Activated naive CD4-positive, alpha-beta T cell treated with anti-CD3 and anti-CD28 coated beads, Interleukin-2, amount 10 ng/mL, durations not matched to agents 7 days and 5 days (primary cell): ENCODE results near the gene RSAD2.
"Not testable (repeated sequence)": the region's sequence is repeated elsewhere in the genome, so short reads cannot be mapped to it uniquely, and the experiment has no call there.

ENCODE experiments used
- CTCF ChIA-PET: fragments of 350-600 bp; sonication (Branson Sonifier 250); formaldehyde crosslinking; loops from one replicate; lab custom pipeline; 2021; ENCODE audit warnings: antibody characterized with exemption; lab: Charles Lee
- DNase-seq: peaks from one replicate; pipeline ENCODE4 v3.0.0-alpha.2; 2020
- H3K27ac Mint-ChIP-seq: one replicate; pipeline ENCODE4 v1.8.0; 2021; ENCODE audit warnings: mild to moderate bottlenecking, moderate library complexity, mixed read lengths
- H3K27me3 Mint-ChIP-seq: one replicate; pipeline ENCODE4 v1.8.0; 2021; ENCODE audit warnings: mild to moderate bottlenecking, mixed read lengths
- H3K36me3 Mint-ChIP-seq: one replicate; pipeline ENCODE4 v1.8.0; 2021; ENCODE audit warnings: mixed read lengths
- H3K4me1 Mint-ChIP-seq: one replicate; pipeline ENCODE4 v1.8.0; 2021; ENCODE audit warnings: mixed read lengths
- H3K4me3 Mint-ChIP-seq: one replicate; pipeline ENCODE4 v1.8.0; 2021; ENCODE audit warnings: mild to moderate bottlenecking, moderate library complexity, mixed read lengths
- H3K9me3 Mint-ChIP-seq: one replicate; pipeline ENCODE4 v1.8.0; 2021; ENCODE audit warnings: mixed read lengths

Gene RSAD2

DNA sequence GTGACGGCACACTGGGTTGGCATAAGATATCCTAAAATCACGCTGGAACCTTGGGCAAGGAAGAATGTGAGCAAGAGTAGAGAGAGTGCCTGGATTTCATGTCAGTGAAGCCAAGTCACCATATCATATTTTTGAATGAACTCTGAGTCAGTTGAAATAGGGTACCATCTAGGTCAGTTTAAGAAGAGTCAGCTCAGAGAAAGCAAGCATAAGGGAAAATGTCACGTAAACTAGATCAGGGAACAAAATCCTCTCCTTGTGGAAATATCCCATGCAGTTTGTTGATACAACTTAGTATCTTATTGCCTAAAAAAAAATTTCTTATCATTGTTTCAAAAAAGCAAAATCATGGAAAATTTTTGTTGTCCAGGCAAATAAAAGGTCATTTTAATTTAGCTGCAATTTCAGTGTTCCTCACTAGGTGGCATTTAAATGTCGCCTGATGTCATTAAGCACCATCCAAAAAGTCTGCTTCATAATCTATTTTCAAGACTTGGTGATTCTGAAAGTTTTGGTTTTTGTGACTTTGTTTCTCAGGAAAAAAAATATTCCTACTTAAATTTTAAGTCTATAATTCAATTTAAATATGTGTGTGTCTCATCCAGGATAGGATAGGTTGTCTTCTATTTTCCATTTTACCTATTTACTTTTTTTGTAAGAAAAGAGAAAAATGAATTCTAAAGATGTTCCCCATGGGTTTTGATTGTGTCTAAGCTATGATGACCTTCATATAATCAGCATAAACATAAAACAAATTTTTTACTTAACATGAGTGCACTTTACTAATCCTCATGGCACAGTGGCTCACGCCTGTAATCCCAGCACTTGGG, 19.6 kb downstream of the RSAD2 start:
- Mint-ChIP-seq H3K4me3 (no peak overlapping the region), H3K27me3 (no peaks in the 10 kb centered on the region), H3K36me3 (peaks cover 51% of the 10 kb centered on the region), H3K27ac (no peak overlapping the region), H3K4me1 (peaks cover 23% of the 10 kb centered on the region), H3K9me3 (peaks cover 29% of the 10 kb centered on the region)
- CTCF ChIA-PET, result interaction anchor here (0.6 to 6.0 kb wide), 24 partner anchors 8 to 307 kb away, joined by 3 to 51 read pairs (median 5); partner anchors contain the start of genes CMPK2, RNF144A and RSAD2
- no peak for DNase-seq

- Mint-ChIP-seq H3K9me3 (peaks cover 63% of the 10 kb centered on the region), H3K4me1 (peaks cover 34% of the 10 kb centered on the region), H3K36me3 (peaks cover 75% of the 10 kb centered on the region)
- CTCF ChIA-PET, H3K27me3 Mint-ChIP-seq, H3K27ac Mint-ChIP-seq, DNase-seq, H3K4me3 Mint-ChIP-seq: not testable (repeated sequence)
Measured at GRCh38 chr2:6902581-6902980, 25.0 kb downstream of the RSAD2 start.

DNA sequence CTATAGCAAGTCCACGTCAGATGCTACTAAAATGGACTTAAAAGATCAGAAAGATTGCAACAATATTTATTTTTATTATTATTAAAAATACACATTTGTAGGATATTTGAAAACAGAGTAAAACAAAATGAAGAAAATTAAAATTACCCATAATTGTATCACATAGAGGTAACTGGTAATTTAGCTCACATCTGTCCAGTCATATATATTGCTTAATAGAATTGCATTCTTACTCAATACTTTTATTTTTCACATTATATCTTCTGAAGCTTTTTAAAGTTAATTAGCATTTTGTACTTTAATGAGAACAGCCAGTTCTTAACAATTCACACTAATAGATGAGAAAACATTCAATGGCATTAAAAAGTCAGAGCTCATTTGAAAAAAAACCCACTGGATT, 28.1 kb downstream of the RSAD2 start:
- Mint-ChIP-seq H3K4me1 (peaks cover 52% of the 10 kb centered on the region), H3K9me3 (peaks cover 72% of the 10 kb centered on the region), H3K36me3 (peaks cover 85% of the 10 kb centered on the region), H3K4me3 (no peak overlapping the region), H3K27me3 (no peaks in the 10 kb centered on the region), H3K27ac (no peak overlapping the region)
- CTCF ChIA-PET, result interaction anchor here (1.5 to 2.9 kb wide), 3 partner anchors 9 to 12 kb away, joined by 4 to 36 read pairs (median 22); partner anchors contain the start of gene RNF144A
- no peak for DNase-seq

GRCh38 chr2:6906165-6906741, 28.7 kb downstream of the RSAD2 start:
- H3K27me3 Mint-ChIP-seq, result no peaks in the 10 kb centered on the region
- no peak overlapping the region for H3K4me3 Mint-ChIP-seq
- DNase-seq, result no peak
- peaks cover 58% of the 10 kb centered on the region for H3K4me1 Mint-ChIP-seq
- H3K36me3 Mint-ChIP-seq, result peaks cover 84% of the 10 kb centered on the region
- peaks cover 69% of the 10 kb centered on the region for H3K9me3 Mint-ChIP-seq
- CTCF ChIA-PET, result interaction anchor here (1.5 to 2.9 kb wide), 3 partner anchors 9 to 12 kb away, joined by 4 to 36 read pairs (median 22); partner anchors contain the start of gene RNF144A
- H3K27ac Mint-ChIP-seq, result peak overlapping the region; percentile 56

DNA sequence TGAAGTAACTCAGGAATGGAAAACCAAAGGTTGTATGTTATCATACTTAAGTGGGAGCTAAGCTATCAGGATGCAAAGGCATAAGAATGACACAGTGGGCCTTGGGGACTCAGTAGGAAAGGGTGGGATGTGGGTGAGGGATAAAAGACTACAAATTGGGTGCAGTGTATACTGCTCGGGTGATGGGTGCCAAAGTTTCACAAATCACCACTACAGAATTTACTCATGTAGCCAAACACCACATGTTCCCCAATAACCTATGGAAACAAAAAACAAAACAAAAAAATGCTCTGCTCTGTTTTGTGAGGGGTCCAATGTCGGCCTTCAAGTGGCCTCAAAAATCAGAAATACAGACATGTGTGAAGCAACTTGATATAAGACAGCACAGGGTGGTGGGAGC, 30.7 kb downstream of the RSAD2 start:
- H3K27me3 Mint-ChIP-seq, result no peaks in the 10 kb centered on the region
- H3K36me3 Mint-ChIP-seq, result peaks cover 81% of the 10 kb centered on the region
- CTCF ChIA-PET, result interaction anchor here (1.2 to 3.1 kb wide), 4 partner anchors 8 to 31 kb away, joined by 3 to 36 read pairs (median 12); partner anchors contain the start of genes RNF144A and RSAD2
- H3K4me3 Mint-ChIP-seq, result no peak overlapping the region
- peaks cover 79% of the 10 kb centered on the region for H3K4me1 Mint-ChIP-seq
- peaks cover 52% of the 10 kb centered on the region for H3K9me3 Mint-ChIP-seq
- H3K27ac Mint-ChIP-seq, result peak overlapping the region; percentile 98
- DNase-seq, result no peak

DNA sequence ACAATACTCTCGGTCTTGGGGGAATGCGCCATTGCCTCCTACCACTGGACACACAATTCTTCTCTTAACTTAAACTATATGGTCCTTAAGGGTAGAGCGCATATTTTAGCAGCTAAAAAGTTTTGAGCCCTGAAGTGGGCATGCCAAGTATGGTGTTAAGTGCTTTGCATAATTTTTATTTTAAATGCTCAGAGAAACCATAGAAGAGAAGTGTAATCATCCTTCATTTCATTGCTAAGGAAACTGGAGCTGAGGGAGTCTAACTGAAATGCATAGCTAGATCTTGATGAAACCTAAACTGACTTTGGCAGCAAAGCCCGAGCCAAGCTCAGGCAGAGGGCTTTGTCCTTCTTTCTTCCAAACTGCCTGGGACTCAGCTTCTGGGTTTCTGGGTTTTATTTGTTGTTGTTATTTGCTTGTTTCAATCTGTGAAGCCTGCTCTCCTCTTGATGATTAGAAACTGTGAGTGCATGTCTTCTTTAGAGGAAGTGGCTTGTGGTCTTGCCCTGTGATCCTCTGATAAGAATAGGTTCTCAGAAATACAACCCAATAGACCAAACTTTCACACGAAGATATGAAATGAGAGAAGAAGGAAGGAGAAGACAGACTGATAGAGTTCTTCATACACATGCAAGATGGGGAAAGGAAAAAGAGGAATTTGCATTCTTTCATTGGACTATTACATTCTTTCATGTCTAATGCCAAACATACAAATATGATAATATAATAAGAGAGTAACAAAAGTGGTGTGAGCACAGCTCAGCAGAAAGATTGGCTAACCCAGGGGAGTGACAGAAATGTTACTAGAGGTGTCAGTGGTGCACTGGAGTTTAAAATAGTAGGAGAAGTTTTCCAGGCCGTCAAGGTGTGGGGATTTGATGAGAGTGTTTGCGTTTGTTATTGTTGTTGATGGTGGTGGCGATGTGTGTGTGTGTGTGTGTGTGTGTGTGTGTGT, 32.1 kb downstream of the RSAD2 start:
- peaks cover 48% of the 10 kb centered on the region for H3K9me3 Mint-ChIP-seq
- DNase-seq, result peak; percentile 72
- H3K4me1 Mint-ChIP-seq, result peaks cover 91% of the 10 kb centered on the region
- peak overlapping the region; percentile 98 for H3K27ac Mint-ChIP-seq
- peaks cover 80% of the 10 kb centered on the region for H3K36me3 Mint-ChIP-seq
- CTCF ChIA-PET, result interaction anchor here (0.7 to 3.1 kb wide), 7 partner anchors 9 to 46 kb away, joined by 4 to 20 read pairs (median 5); partner anchors contain the start of genes CMPK2 and RSAD2
- H3K4me3 Mint-ChIP-seq, result peak overlapping the region; percentile 60
- no peaks in the 10 kb centered on the region for H3K27me3 Mint-ChIP-seq

DNA sequence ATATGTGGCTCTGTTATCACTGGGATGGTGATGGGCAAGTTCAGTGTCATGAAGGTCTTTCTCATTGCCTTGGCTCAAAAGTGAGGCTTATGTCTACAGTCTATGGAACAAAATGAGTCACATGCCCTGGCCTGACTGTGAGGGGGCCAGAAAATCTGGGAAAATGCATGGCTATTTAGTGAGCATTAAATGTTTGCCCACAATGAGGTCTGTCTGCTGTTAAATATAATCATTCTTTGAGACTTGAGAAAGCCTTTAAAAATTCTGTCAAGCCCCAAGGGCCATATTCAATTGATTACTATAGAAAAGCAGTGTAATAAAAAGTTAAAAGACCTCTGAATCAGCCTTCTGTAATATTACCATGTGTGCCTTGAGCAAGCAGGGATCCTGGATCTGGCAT, 34.1 kb downstream of the RSAD2 start:
- H3K4me3 Mint-ChIP-seq, result peak overlapping the region; percentile 35
- DNase-seq, result no peak
- CTCF ChIA-PET, result interaction anchor here (0.9 to 1.5 kb wide), 5 partner anchors 15 to 86 kb away, joined by 3 to 9 read pairs (median 4); partner anchors contain the start of genes CMPK2 and RSAD2
- H3K27ac Mint-ChIP-seq, result peak overlapping the region; percentile 98
- H3K9me3 Mint-ChIP-seq, result peaks cover 39% of the 10 kb centered on the region
- peaks cover 96% of the 10 kb centered on the region for H3K4me1 Mint-ChIP-seq
- H3K27me3 Mint-ChIP-seq, result peaks cover 1% of the 10 kb centered on the region
- peaks cover 83% of the 10 kb centered on the region for H3K36me3 Mint-ChIP-seq

GRCh38 chr2:6913415-6914157, 36.0 kb downstream of the RSAD2 start:
- H3K9me3 Mint-ChIP-seq, result peaks cover 21% of the 10 kb centered on the region
- peaks cover 66% of the 10 kb centered on the region for H3K36me3 Mint-ChIP-seq
- H3K27me3 Mint-ChIP-seq, result peaks cover 4% of the 10 kb centered on the region
- CTCF ChIA-PET, result interaction anchor here (1.0 to 1.5 kb wide), 4 partner anchors 17 to 45 kb away, joined by 3 to 5 read pairs (median 4); no protein-coding TSS in a partner anchor
- H3K27ac Mint-ChIP-seq, result peak overlapping the region; percentile 98
- peaks cover 78% of the 10 kb centered on the region for H3K4me1 Mint-ChIP-seq
- peak overlapping the region; percentile 63 for H3K4me3 Mint-ChIP-seq
- DNase-seq, result peak; percentile 68

GRCh38 chr2:6914828-6915227, 37.3 kb downstream of the RSAD2 start:
- H3K4me1 Mint-ChIP-seq, result peaks cover 78% of the 10 kb centered on the region
- CTCF ChIA-PET, result interaction anchor here (0.9 to 3.4 kb wide), 4 partner anchors 8 to 69 kb away, joined by 3 to 36 read pairs (median 20); no protein-coding TSS in a partner anchor
- peaks cover 65% of the 10 kb centered on the region for H3K36me3 Mint-ChIP-seq
- H3K27me3 Mint-ChIP-seq, result peaks cover 8% of the 10 kb centered on the region
- peak overlapping the region; percentile 87 for H3K27ac Mint-ChIP-seq
- peaks cover 21% of the 10 kb centered on the region for H3K9me3 Mint-ChIP-seq
- H3K4me3 Mint-ChIP-seq, result peak overlapping the region; percentile 8
- DNase-seq, result no peak

GRCh38 chr2:6915399-6915798, 37.8 kb downstream of the RSAD2 start:
- DNase-seq, result no peak
- peak overlapping the region; percentile 37 for H3K4me3 Mint-ChIP-seq
- peaks cover 67% of the 10 kb centered on the region for H3K36me3 Mint-ChIP-seq
- peaks cover 17% of the 10 kb centered on the region for H3K9me3 Mint-ChIP-seq
- CTCF ChIA-PET, result interaction anchor here (0.9 to 3.4 kb wide), 5 partner anchors 9 to 68 kb away, joined by 3 to 36 read pairs (median 9); no protein-coding TSS in a partner anchor
- H3K27me3 Mint-ChIP-seq, result peaks cover 8% of the 10 kb centered on the region
- H3K27ac Mint-ChIP-seq, result peak overlapping the region; percentile 87
- H3K4me1 Mint-ChIP-seq, result peaks cover 79% of the 10 kb centered on the region

DNA sequence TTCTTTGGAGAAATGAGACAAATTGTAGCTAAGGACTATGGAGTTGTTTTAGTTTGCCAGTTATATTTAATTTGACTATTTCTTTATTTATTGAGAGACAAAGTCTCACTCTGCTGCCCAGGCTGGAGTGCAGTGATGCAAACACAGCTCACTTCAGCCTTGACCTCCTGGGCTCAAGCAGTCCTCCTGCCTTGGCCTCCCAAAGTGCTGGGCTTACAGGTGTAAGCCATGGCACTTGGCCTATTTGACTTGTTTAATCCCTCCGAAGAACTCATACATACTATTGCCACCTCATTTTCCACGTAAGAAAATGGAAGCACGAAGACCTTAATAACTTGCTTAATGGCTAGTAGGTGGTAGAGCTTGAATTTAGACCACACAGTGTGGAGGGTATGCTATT, 38.6 kb downstream of the RSAD2 start:
- Mint-ChIP-seq H3K4me3 (peak overlapping the region; percentile 75), H3K36me3 (peaks cover 66% of the 10 kb centered on the region), H3K27me3 (peaks cover 8% of the 10 kb centered on the region), H3K27ac (peak overlapping the region; percentile 86), H3K4me1 (peaks cover 79% of the 10 kb centered on the region), H3K9me3 (peaks cover 12% of the 10 kb centered on the region)
- CTCF ChIA-PET, result interaction anchor here (0.7 to 3.4 kb wide), 12 partner anchors 10 to 128 kb away, joined by 3 to 36 read pairs (median 4); partner anchors contain the start of genes CMPK2 and RSAD2
- no peak for DNase-seq

DNA sequence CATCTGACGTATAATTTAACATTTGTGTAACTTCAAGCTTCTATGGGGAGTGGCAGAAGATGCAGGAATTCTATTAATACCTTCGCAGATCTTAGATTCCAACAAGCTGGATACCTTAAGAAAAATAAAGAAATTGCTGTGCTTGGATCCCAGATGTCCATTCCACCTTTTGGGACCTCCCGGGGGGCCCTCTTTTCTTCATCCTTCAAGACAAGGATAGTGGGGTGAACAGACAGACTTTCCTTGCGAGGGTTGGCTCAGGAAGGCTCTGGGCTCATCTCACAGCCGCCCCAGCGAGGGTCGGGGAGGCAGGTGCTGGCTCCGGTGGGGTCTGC, 39.1 kb downstream of the RSAD2 start:
- CTCF ChIA-PET, result interaction anchor here (0.7 to 3.4 kb wide), 13 partner anchors 10 to 127 kb away, joined by 3 to 36 read pairs (median 4); partner anchors contain the start of genes CMPK2 and RSAD2
- peak overlapping the region; percentile 75 for H3K4me3 Mint-ChIP-seq
- peaks cover 10% of the 10 kb centered on the region for H3K9me3 Mint-ChIP-seq
- peak overlapping the region; percentile 86 for H3K27ac Mint-ChIP-seq
- DNase-seq, result no peak
- H3K4me1 Mint-ChIP-seq, result peaks cover 79% of the 10 kb centered on the region
- peaks cover 63% of the 10 kb centered on the region for H3K36me3 Mint-ChIP-seq
- H3K27me3 Mint-ChIP-seq, result peaks cover 8% of the 10 kb centered on the region
